ENCODE data around the gene LIFR. TPM values are rescaled to one million over a fixed set of nuclear protein-coding genes. Genes with fewer than 3 reads are reported as not detected.

LIFR gene
- polyA plus RNA-seq, 1 experiment: 2.7 TPM

- Histone ChIP-seq H3K27me3 (ENCODE audit: control insufficient read depth, insufficient read depth, low read length) (no peaks in the 10 kb centered on the region; the same call in 1 of the 2 replicates), H3K4me3 (ENCODE audit: low read depth, low read length) (no peak overlapping the region), H3K36me3 (ENCODE audit: control insufficient read depth, insufficient read depth, low read length) (no peaks in the 10 kb centered on the region)
- TF ChIP-seq CTCF (IDR thresholded peaks at IDR 0.05; ENCODE audit: insufficient read depth, low read depth, low read length): no peak
- CTCF ChIA-PET: interaction anchor here (0.6 to 4.8 kb wide), 3 partner anchors 9 to 274 kb away, joined by 3 to 23 read pairs (median 4); no protein-coding TSS in a partner anchor
- DNase-seq (ENCODE audit: low read depth): no peak
- POLR2A ChIA-PET: no interaction called here
These were observed 105.2 kb downstream of the LIFR start for GRCh38 chr5:38451074-38451725.

GRCh38 chr5:38450627-38451026 lies 105.8 kb downstream of the LIFR start:
- CTCF ChIA-PET: interaction anchor here (0.6 to 4.8 kb wide), 2 partner anchors 8 to 48 kb away, joined by 3 to 23 read pairs; no protein-coding TSS in a partner anchor
- no peak overlapping the region for H3K4me3 ChIP-seq (ENCODE audit: low read depth, low read length)
- no peaks in the 10 kb centered on the region; the same call in none of the 2 replicates for H3K27me3 ChIP-seq (ENCODE audit: control insufficient read depth, insufficient read depth, low read length)
- H3K36me3 ChIP-seq (ENCODE audit: control insufficient read depth, insufficient read depth, low read length): no peaks in the 10 kb centered on the region
- POLR2A ChIA-PET: no interaction called here
- no peak for DNase-seq (ENCODE audit: low read depth)
- no peak for TF ChIP-seq CTCF (IDR thresholded peaks at IDR 0.05; ENCODE audit: insufficient read depth, low read depth, low read length)

- DNase-seq (ENCODE audit: low read depth): no peak
These were observed 107.7 kb downstream of the LIFR start for GRCh38 chr5:38448568-38449350.

DNA sequence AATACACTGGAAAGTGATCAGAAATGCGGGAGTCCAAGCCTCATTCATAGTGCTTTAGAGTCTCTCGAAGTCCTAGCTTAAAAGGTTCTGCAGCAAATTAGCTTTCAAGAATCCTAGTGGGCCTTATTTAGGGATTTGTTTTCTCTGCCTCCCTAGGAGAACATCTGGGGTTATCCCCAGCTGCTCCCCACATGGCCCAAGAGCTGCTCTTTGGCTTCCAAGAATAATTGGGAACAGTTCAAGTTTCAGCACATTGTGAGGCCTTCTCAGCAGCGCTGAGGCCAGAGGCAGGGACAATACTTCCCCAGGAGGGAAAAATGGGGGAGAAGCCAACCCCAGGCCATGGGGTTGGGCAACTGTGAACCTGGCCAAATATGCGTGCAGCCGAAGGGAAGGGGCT lies 108.7 kb downstream of the LIFR start:
- no peak for DNase-seq (ENCODE audit: low read depth)
- H3K36me3 ChIP-seq (ENCODE audit: control insufficient read depth, insufficient read depth, low read length): no peaks in the 10 kb centered on the region
- no peaks in the 10 kb centered on the region; the same call in 1 of the 2 replicates for H3K27me3 ChIP-seq (ENCODE audit: control insufficient read depth, insufficient read depth, low read length)
- CTCF ChIA-PET: interaction anchor here (0.7 to 9.8 kb wide), 8 partner anchors 18 to 360 kb away, joined by 3 to 182 read pairs (median 4); no protein-coding TSS in a partner anchor
- no peak for TF ChIP-seq CTCF (IDR thresholded peaks at IDR 0.05; ENCODE audit: insufficient read depth, low read depth, low read length)
- POLR2A ChIA-PET: no interaction called here
- H3K4me3 ChIP-seq (ENCODE audit: low read depth, low read length): no peak overlapping the region

More at GRCh38 chr5:38448568-38449350, 107.7 kb downstream of the LIFR start:
- ChIA-PET CTCF (interaction anchor here (0.9 to 9.8 kb wide), 4 partner anchors 17 to 359 kb away, joined by 3 to 182 read pairs (median 4); no protein-coding TSS in a partner anchor), POLR2A (no interaction called here)
- no peaks in the 10 kb centered on the region for H3K36me3 ChIP-seq (ENCODE audit: control insufficient read depth, insufficient read depth, low read length)
- no peak overlapping the region for H3K4me3 ChIP-seq (ENCODE audit: low read depth, low read length)
- no peak for TF ChIP-seq CTCF (IDR thresholded peaks at IDR 0.05; ENCODE audit: insufficient read depth, low read depth, low read length)
- H3K27me3 ChIP-seq (ENCODE audit: control insufficient read depth, insufficient read depth, low read length): no peaks in the 10 kb centered on the region; the same call in 1 of the 2 replicates

DNA sequence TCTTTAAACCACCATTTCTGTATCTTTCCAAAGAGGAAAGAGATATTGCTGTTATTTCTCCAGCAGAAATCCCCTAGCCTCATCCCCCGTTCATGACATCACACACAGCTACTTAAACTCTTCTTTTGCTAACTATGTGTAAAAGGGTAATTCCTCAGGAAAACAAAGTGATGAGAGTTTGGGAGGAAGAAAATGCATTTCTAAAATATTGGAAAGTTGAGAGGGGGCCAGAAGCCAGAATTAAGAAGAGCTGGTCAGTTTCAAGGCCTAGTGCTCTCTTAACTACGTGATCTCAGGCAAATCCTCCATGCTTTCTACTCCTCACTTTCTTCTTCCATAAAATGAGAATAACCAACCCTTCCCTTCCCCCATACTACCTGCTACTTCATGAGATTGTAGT lies 109.4 kb downstream of the LIFR start:
- no peak for DNase-seq (ENCODE audit: low read depth)
- ChIA-PET POLR2A (no interaction called here), CTCF (interaction anchor here (0.7 to 9.8 kb wide), 5 partner anchors 26 to 360 kb away, joined by 3 to 182 read pairs (median 4); no protein-coding TSS in a partner anchor)
- no peak for TF ChIP-seq CTCF (IDR thresholded peaks at IDR 0.05; ENCODE audit: insufficient read depth, low read depth, low read length)
- Histone ChIP-seq H3K27me3 (ENCODE audit: control insufficient read depth, insufficient read depth, low read length) (no peaks in the 10 kb centered on the region; the same call in 1 of the 2 replicates), H3K4me3 (ENCODE audit: low read depth, low read length) (no peak overlapping the region), H3K36me3 (ENCODE audit: control insufficient read depth, insufficient read depth, low read length) (no peaks in the 10 kb centered on the region)
